Left hindlimb (tissue), 1 donor: Measurements from ENCODE around the gene MAPK8IP1.
"Not testable (repeated sequence)": the region's sequence is repeated elsewhere in the genome, so short reads cannot be mapped to it uniquely, and the experiment has no call there.

Source experiments
- DNase-seq: peaks from one replicate; pipeline ENCODE4 v3.0.0-alpha.2; 2018

MAPK8IP1 gene

DNA sequence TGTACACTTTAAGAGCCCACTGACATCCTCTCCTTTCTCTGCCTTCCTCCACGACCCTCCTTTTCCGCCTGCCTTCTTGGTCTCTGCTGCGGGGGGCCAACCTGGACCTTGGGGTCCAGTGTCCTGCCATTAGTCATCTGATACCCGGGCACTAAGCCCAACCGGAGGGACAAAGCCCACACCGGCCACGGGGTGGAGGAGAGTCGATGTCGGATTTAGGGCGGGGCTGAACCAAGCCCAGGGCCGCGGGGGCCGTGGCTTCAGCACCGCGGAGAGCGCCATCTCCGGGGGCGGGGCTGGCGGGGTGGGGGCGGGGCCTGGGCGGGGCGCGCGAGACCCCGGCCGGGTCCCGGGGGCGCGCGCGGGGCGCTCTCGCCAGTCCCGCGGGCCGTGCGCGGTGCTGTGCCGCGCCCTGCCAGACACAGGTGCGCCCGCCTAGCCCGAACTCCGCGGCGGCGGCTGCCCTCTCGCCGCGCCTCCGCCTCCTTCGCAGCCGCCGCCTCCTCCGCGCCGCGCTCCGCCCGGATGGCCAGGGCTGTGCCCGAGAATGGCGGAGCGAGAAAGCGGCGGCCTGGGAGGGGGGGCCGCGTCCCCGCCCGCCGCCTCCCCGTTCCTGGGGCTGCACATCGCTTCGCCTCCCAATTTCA is at the start of gene MAPK8IP1:
MAPK8IP1 (plus strand) TSS at position 378 of the 647 bp plus-strand sequence; CDS start at position 548, 170 bp downstream.
- DNase-seq = peak; percentile 65

DNA sequence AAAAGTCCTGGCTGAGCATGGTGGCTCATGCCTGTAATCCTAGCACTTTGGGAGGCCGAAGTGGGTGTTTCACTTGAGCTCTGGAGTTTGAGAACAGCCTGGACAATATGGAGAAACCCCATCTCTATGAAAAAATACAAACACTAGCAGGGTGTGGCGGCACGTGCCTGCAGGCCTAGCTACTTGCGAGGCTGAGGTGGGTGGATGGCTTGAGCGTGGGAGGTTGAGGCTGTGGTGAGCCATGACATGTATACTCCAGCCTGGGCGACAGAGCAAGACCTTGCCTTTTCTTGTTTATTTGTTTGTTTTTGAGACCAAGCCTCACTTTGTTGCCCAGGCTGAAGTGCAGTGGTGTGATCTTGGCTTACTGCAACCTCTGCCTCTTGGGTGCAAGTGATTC is 46.2 kb upstream of the MAPK8IP1 start:
- no peak for DNase-seq

DNA sequence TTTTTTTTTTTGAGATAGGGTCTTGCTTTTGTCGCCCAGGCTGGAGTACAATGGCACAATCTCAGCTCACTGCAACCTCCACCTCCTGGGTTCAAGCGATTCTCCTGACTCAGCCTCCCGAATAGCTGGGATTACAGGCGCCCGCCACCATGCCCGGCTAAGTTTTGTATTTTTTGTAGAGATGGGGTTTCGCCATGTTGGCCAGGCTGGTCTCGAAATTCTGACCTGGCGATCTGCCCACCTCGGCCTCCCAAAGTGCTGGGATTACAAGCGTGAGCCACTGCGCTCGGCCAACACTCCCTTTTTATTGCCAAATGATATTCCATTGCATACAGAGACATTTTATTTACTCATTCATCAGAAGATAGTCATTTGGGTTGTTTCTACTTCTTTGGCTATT is 45.2 kb upstream of the MAPK8IP1 start:
- not testable (repeated sequence) for DNase-seq

DNA sequence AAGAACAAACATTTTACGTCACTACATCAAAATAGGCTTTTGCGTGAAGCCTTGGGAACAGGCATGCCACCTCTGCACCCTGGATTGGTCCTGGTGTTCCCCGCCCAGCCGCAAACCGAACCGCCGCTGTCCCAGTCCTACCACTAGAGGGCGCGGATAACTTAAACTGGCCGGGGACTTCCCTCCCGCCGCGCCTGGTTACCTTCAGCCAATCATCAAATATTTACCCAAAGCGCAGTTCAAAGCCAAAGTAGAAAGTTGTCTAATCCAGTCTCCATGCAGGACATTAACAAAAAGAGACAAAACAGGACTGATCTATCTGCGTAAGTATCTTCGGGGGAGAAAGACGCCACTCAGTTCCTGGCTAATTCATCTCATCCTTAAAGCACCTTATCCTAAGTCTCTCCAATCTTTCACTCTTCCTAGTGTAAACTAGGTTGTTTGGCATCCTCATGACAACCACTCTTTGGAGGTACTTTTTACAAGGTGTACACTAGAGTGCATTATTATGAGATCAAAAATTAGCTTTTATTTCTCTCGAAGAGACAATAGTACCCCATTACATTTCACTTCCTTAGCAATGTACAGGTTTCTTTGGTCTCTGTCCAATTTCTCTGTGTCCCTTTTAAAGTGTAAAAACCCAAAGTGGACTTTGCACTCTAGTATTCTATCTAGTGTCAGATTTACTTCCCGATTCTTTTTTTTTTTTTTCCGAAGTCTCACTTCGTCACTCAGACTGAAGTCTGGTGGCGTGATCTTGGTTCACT is 42.1 kb upstream of the MAPK8IP1 start:
- DNase-seq = peak; percentile 89

DNA sequence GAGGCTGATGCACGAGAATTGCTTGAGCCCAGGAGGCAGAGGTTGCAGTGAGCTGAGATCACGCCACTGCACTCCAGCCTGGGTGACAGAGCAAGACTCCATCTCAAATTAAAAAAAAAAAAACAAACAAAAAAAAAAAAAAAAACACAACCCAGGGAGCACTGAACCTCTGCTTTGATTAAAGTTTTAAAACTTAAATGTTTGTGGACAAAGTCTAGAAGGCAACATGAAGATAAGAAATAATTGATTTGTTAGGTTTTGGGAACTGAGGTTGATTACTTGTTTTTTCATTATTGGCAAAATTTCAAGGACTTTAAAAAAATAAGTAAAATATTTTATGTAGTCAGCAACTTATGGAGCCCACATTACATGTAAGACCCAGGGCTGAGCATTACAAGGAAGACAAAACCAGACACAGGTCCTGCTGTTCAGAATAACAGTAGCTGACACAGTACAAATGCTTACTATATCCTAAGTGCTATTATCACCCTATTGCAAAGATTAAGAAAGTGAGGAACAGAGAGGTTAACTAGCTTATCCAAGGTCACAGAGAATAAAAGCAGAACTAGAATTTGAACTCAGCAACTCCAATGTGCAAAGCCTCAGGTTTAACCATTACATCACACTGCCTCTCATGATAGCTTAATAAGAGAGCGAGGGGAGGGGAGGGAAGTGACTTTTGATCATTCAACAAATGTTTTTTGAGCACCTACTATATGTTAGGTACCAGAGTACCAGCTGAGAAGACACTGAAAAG is 40.5 kb upstream of the MAPK8IP1 start:
- no peak for DNase-seq

DNA sequence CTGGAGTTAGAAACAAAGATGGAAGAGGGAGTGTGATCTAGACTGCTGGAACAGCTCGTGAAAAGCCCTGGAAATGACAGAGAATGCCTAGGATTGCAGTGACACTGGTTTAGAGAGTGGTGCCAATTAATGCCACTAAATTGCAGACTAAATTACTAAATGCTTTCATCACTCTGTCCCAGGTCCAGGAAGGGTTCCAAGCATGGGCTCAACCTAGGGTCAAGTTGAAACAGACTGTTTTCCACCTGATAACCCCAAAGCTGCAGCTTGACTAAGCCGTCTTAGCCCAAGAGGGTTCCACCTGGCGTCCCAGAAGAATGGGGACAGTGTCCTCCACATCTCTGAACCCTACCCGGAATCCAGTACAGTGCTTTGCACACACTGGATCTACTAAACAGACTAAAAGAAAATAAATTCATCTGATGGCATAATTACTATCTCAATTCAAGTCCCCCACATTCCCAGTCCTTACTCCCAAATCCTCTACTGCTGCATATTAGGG is 39.2 kb upstream of the MAPK8IP1 start:
- DNase-seq = no peak

DNA sequence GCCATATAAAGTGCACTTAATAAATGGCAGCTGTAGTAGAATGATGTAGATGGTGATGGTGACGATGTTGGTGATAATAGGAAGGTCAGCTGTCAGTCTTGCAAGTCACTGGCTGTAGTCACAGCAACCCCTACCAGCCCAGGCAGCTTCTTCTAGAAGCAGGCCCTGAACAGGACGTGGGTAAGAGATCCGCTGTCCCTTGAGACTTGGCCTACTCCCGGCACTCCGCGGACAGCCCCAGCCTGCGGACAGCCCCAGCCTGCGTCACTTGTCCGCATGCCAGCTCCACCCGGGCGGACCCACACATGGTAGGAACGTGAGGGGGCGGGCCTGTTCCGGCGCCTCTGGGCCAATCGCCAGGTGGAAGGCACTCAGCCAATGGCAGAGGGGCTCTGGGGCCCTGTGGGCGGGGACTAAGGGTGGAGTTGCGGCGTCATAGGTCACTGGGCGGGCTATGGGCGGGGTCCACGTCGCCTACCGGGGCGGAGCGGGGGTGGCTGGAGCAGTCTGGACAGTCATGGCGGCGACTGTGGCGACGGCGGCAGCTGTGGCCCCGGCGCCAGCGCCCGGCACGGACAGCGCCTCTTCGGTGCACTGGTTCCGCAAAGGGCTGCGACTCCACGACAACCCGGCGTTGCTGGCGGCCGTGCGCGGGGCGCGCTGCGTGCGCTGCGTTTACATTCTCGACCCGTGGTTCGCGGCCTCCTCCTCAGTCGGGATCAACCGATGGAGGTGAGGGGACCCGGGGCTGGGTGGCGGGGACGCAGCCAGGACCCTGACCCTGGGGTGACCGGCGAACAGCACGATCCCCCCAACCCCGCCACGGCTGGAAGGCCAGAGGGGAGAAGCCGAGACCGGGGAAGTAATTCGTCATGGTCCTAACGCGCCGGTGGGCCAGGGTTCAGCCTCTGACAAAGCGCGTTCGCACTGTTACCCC is 38.2 kb upstream of the MAPK8IP1 start, which contains the start of gene CRY2:
CRY2 (plus strand) TSS at position 502 of the 937 bp plus-strand sequence; CDS start at position 518, 16 bp downstream.
- DNase-seq = peak; percentile 99

DNA sequence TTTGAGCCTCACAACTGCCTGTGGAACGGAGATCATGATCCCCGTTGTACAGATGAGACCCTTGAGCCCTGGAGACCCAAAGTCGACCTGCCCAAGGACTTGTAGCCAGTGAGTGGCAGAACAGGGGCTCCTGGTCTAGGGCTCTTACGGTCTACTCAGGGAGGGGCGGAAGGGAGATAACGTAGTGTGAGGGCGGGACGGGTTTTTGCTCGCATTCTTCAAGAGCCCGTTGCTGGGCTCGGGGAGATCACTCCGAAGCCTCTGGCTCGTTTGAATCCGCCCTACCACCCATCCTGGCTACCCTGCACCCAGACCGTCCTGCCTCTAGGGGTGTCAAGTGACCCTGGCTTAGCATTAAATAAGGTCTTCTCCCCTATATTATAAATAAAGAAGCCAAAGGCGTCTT is 37.5 kb upstream of the MAPK8IP1 start:
- peak; percentile 68 for DNase-seq

DNA sequence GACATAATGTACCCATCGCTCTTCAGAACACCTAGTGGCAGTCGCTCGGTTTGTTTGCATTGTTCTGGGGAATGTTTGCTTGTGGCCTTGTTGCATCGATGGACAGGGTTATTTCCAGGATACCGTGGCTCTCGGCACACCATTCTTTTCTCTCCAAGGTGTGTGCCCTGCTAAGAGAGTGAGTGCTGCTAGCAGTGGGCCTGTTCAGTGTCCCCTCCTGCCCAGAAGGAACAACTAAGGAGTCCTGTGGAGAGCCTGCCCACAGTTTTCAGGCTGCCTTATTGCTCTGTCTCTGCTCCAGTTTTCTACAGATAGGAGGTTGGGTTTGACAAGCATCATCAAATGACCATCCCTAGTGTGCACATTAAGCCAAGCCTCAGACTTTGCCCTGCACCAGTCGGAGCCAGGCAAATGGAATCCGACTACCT is 36.8 kb upstream of the MAPK8IP1 start:
- DNase-seq = no peak

DNA sequence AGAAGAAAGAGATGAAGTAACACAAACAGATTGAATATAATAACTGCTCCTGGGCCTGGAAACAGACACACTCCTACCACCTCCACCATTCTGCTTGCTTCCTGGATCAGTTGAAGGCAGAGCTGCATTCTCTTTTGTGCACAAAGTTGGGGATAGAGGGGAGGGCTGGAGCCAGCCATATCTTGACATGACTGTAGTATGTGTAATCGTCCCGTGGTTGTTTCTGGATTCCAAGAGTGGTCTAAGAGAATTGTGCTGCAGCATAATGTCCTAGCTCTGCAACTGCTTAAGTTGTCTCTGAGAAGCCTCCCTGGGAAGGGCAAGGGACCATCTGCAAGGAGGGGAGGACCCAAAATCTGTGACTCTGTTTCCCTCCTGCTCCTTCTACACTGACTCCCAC is 35.0 kb upstream of the MAPK8IP1 start:
- DNase-seq = no peak

DNA sequence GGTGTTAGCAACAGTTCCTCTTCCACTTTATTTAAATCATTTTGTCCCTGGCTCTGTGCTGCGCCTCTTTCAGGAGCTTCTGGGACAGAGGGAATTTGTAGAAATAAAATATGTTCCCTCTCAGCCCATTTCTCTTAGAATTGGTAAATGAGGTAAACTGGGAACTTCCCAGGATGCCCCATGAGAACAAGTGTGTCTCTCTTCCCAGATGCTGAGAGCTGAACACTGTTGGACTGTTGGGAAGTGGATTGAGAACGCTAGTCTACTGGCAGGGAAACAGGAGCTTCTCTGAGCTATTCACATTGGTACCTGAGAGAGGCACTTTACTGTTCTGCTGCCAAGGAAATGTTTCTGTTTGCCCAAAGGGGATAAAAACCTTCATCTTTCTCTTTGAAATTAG is 34.2 kb upstream of the MAPK8IP1 start:
- no peak for DNase-seq

DNA sequence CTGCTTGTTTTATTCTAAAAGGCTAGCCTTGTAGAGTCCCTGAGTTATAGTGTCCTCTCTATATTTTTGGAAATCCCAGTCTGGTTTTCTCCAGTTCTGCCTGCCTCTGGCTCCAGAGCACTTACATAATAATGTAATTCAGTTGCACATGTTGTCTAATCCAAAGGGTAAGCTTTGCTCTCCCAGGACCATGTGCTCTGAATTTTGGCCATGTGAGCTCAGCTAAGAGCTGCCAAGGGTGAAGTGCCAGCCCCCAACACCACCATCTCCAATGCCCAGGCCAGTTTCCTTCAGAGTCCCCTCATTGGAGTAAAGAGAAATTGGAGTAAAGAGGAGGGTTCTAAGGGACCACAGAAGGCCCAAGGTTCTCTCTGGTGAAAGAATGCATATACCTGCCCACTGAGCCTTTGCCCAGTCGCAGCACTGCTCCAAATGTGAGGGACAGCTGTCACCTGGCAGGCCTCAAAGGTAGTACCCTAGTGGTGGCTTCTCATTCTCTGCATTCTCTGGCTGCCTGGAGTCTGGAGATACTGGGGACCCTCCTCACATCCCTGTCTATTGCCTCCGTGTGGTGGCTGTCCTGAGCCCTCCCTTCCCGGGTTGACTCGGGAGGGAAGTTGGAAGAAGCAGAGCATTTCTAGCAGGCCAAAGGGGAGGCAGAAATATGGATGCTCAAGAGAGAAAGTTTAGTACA is 33.3 kb upstream of the MAPK8IP1 start:
- DNase-seq = no peak

DNA sequence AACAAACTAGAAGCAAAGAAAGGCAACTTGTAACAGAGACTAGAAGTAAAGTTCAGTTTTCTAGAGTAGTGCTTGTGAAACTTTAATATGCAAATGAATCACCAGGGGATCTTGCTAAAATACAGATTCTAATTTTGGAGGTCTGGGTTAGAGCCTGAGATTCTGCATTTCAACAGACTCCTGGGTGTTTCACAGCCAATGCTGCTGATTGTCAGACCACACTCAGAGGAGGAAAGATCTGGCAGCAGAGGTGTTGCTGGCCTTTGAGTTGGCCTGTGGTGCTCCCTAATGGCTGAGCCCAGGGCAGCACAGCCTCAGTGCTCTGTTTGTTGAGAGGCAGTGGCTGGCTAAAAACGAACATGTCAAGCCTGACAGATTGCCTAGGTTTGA is 32.7 kb upstream of the MAPK8IP1 start:
- no peak for DNase-seq

DNA sequence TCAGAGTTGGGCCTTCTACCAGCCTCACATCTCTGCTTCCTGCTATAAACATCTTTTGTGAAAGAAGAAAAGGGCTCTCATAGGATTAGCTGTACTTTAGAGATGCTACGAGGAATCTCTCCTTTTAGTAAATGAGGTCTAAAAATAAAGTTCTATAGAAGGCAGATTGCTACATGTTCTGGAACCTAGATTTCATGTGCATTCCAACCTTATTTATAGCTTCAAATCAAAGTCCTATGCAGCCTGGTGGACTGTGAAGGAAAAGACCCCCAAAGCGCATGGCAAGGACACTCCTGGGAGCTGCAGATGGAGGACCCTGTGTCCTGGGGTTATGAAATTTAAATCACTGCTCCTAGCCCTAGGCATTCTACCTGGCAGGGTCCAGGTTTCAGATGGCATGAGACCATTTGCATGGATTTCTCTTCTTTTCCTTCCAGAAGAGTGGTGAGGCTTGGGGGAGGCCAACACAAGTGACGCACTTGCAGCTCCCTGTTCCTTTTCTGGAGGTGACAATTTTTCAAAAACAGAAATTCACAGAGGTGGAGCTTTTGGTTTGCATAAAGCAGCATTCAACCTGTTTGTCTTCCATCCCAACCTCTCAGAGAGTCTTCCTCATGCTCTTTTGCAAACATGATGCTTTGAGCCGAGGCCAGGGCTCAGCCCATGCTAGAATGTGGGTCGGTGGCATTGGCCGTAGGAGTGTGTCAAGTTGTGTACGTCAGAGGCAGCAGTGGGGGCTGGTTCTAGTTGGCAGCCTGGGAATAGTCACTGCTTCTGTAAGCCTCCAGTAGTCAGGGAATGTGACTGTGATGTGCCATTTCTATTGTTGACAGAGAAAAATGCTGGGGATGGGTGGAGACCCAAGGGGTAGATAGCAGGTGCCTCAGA is 31.9 kb upstream of the MAPK8IP1 start:
- no peak for DNase-seq

DNA sequence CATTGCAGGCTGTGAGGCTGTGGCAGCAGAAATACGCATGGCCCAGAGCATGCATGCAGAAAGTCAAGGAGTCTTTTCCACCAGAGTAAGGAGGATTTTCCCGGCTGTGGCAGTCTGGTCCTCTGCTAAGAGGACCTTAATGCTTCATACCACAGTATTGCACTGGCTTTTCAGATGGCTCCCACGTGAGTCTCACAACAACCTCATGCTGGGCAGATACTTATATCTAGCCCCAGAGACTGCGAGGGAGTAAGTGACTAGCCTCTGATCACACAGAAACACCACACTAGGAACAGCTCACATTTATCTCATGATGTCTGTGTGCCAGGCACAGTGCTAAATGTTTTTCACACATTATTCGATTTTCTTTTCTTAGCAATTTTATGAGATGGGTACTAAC is 30.1 kb upstream of the MAPK8IP1 start:
- DNase-seq = no peak

DNA sequence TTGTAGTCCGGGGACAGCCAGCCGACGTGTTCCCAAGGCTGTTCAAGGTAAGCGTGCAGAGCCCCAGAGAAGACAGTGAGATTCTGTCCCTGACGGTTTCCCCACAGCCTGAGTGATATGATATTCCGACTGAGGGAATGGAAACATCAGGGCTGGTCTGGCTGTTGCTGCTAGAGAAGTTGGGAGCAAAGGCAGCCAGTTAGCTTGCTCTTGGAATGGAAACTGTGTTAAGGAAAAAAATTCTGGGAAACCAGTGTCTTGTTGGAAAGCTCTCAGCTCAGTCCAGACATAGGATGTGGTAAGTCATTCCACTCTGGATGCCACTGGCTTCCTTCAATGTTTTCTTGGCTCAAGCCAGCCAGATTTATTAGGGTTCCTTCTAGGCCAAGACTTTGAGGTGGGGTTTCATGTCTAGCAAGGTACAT is 29.4 kb upstream of the MAPK8IP1 start:
- peak; percentile 82 for DNase-seq

DNA sequence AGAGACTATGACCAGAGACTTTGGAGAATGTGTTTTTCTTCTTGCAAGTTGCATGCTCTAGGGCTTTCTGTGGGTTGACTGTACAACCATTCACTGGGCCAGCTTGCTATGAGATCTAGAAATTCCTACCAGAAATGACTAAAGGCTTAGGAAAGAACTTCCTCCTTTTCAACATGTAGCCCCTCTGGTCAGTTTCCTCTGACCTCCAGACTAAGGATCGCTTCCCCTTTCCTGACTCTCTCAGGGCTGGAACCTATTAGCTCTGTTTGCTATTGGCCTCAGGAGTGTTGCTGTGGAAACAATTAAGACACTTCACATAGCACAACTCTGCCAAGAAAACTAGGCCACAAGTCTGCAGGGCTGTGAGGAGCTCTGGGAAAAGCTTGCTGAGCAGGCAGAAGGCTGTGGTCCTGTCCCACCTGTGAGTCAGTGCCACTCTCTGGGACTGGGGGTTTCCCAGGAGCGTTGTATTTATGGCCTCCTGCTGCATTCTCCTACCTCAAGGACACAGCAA is 27.4 kb upstream of the MAPK8IP1 start:
- DNase-seq = peak; percentile 81

DNA sequence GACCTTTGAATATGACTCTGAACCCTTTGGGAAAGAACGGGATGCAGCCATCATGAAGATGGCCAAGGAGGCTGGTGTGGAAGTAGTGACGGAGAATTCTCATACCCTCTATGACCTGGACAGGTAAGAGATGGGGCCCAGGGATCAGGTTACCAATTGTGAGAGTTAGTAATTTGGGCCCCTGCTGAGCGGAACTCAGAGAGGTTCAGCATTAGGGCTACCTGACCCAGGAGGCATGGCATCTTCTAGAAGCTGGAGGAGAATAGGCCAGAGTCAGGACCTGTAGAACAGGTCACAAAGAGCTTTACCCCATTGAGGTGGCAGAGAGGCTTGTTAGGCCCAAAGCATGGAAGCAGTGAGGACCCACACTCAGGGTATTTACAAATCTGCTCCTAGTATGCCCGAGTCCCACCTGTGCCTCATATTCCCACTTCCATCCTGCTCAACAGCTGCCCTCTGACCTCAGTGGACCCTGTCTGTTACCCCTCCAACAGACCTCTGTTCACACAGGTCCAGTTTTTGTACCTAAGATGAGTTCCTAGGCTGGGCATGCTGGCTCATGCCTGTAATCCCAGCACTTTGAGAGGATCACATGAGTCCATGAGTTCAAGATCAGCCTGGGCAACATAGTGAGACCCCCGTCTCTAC is 26.6 kb upstream of the MAPK8IP1 start:
- DNase-seq = no peak

DNA sequence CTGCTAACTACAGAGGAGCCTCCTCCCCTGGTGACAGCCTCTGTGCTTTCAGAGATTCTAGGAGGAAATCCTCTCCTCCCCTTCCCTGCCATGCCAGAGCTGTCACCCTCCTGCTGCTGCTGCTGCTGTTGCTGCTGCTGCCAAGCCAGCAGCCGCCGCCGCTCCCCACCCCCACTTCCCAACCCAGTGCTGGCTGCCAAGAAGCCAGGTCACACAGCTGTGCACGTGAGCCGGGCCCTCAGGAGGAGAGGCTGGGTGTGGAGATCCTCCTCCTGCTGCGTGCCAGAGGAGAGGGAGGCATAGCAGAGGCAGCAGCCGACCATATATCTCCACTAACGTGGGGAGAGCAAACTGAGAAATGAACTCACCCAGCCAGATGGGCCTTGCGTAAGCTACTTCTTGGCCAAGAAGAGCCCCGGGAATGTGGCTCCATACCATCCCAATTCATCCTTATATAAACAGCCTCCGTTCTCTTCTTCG is 25.8 kb upstream of the MAPK8IP1 start:
- DNase-seq = peak; percentile 94

DNA sequence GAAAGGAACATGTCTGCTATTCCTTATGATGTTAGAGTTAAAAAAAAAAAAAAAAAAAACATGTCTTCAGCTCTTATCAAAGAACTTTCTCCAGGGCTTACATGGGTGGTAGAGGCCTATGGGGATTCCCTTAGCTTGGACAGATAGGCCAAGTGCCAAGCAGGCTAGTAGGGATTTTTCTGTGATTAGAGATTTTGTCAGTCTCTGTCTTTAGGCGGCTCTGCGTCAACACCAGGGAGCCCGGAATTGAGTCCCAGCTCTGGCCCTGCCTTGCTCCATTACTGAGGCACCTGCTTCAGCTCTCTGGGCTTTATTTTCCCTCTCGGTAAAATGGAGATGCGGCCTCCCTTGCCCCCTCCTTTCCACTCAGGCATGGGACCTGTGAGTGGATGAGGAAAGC is 25.1 kb upstream of the MAPK8IP1 start:
- no peak for DNase-seq
